Endometrium (tissue), 2 donors: ENCODE data around the gene MAP3K12.
A peak's percentile ranks its signal among the peaks of the same experiment; 100 is the strongest.
"Not testable (repeated sequence)": the region's sequence is repeated elsewhere in the genome, so short reads cannot be mapped to it uniquely, and the experiment has no call there.

ENCODE experiments used
- FAIRE-seq: peaks from 2 replicates; lab custom pipeline; 2012; peaks lifted over from hg19 to GRCh38; lab: Jason Lieb, UNC
- donor health status: control.
- donor health status: control.

Gene MAP3K12

DNA sequence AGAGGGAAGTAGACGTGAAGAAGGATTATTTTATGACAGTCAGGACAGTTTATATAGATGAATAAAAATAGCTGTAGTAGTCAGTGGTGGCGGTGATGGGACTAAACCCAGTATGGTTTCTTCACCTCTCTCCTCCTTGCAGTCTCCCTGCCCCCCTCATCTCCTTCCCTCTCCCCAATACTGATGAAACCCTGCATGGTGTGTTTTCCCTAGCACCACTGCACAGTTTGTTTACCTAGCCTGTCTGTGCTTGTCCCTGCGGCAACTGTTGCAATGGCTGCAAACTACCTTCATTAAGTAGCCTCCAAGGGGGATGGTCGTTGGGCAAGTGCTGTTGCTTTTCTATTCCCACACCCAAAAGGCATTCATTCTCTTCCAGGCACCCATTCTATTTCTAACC, 32.6 kb downstream of the MAP3K12 start:
- no peak for FAIRE-seq

DNA sequence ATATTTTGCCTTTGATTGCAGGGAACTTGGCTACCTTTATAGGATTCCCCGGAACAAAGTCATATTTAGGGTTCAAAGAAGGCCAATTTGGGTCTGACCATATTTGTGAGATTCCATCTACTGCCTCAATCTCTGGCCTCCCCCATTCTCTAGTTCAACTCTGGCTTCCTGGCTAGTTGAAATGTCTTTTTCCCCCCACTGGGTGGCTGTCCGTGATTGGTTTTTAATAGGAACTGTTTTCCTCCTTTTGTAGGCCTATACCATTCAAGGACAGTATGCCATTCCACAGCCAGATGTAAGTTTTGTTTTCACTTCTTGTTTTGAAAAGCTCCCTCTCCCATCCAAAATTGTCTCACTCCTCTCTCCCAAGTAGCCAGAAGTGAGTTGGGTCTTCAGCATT, 33.6 kb downstream of the MAP3K12 start:
- no peak for FAIRE-seq

DNA sequence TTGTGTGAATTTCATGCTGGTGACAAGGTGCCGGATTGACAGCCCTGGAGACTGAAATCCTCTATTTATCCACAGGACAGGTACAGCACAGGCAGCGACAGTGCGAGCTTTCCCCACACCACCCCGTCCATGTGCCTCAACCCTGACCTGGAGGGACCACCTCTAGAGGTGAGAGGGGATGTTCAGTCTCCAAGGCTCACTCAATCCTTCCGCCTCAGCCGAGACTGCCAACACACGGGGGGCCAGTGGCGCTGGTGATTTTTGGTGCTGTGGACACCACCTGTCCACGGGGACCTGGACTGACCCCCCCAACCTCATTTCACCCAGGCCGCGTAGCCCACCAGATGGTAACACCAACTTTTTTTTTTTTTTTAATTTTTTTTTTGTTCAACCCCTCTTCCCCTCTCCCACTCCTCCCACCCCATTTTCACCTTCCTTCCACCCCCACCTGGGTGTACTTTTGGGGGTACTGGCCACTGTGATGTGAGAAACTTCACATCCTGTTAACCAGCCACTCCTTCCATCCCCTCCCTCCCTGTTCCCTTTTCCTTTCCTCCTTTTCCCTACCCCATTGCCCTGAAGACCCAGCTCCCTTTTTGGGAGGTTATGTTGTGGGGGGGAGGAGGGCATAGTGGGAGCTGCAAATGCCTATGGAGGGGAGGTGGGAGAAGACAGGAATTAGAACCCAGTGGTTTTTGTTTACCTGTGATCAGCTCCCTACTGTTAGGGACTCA, 34.4 kb downstream of the MAP3K12 start:
- FAIRE-seq, result no peak

DNA sequence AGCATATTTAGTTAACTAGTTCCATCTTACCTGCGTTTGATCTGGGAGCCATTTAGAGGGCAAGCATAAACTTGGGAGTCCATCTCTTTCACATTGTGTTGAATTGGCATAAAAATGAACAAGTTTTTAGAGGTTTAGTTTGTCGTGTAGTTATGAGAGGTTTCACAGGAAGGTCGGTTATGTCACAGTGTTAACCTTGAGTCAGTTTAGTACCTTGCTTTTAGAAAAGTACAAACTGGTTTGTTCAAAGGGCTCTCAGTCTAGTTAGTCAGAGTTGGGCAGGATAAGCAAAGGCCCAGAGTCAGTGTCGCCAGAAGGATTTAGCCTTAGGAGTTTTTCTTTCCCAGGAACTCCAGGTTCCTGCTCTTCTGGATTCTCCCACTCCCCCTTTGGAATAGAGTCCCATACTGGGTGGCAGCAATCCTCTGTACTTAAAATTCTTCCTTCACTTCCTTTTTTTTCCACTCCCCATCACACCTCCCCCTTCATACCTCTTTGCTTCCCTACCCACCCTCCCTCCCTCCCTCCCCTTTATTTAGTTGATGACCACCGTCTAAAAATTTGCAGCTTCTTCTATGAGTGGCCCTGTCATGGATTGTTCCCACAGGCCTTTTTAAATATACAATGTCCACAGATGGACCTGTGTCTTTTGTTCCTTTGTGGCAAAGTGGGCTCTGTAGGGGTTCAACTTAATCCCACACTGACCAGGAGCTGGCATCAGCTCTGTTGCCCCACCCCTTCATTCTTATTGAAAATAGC, 35.3 kb downstream of the MAP3K12 start:
- FAIRE-seq, result no peak

DNA sequence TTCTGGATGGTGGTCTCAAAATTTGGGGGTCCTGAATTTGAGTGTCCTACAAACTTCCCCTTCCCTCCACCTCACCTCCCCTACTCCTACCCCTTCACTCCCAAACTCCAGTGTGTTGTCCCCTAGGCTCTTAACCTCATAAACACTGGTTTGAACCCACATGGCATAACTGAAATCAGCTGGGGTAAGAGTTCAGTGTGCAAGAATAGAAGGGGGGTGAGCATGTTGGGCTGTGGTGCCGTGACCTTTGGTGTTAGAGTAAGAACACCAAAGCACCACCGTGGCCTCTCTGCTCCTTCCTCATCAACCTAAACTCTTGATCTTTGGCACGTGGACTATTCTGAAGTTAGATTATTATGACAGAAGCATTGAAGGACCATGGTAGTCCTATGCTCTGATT, 36.3 kb downstream of the MAP3K12 start:
- FAIRE-seq, result no peak

DNA sequence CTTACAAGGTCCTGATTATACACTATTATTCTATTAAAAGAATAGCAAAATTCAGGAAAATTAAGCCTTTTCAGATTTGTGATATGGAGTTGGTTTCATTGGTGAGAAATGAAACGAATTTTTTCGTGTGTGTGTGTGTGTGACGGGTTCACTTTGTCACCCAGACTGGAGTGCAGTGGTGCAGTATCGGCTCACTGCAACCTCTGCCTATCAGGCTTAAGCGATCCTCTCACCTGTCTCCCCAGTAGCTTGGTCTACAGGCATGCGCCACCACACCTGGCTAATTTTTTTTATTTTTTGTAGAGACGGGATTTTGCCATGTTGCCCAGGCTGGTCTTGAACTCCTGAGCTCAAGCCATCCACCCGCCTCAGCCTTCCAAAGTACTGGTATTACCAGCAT, 37.7 kb downstream of the MAP3K12 start:
- no peak for FAIRE-seq

DNA sequence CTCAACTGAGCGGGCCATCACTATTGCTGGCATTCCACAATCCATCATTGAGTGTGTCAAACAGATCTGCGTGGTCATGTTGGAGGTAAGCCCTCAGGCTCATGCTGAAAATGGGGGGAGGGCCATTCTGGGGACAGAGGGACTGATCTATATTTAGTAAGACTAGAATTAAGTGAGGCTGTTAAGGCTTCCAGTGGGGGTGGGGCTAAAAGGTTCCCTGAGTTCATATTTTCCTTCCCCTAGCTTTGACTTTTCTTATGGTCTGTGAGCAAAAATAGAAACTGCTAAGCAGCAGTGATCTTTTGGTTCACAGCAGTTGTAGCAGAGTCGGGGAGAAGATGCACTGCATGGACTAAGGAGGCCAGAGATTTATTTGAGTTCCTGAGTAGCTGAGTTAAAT, 38.2 kb downstream of the MAP3K12 start:
- no peak for FAIRE-seq

DNA sequence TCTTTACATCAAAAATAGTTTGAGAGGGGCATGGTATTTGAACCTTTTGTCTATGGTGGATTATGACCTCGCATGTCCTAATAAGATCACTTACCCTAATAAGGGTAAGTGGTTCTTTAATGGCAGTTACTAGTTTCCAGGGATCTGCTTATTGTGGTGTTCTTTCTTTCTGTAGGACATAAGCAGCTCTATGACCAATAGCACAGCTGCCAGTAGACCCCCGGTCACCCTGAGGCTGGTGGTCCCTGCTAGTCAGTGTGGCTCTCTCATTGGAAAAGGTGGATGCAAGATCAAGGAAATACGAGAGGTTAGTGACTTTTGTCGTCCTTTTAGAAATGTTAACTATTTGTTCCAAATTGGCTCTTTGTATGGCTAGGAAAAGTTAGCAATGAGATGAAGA, 40.2 kb downstream of the MAP3K12 start:
- no peak for FAIRE-seq

DNA sequence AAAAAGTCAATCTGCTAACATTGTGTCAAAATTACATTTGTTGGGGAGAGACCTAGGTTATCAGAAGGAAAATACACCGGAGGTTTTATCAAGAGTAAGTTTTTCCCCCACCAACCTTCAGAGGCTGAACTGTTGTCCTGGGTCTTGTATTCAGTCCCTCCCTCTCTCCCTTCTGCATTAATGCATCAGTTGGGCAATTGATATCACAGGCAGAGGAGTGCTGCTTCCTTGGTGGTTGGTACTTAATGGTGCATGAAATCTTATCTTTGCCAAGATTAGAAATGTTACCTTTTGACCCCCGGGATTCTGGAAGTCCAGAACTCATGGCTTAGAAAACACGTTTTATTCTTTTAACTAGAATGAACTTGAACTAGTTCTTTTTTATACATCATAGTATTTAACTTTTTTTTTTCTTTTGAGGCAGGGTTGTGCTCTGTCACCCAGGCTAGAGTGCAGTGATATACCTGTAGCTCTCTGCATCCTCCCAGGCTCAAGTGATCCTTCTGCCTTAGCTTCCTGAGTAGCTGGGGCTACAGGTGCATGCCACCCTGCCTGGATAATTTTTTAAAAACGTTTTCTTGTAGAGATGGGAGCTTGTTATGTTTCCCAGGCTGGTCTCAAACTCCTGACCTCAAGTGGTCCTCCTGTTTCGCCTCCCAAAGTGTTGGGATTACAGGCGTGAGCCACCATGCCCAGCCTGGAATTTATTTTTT, 42.4 kb downstream of the MAP3K12 start:
- FAIRE-seq, result no peak

DNA sequence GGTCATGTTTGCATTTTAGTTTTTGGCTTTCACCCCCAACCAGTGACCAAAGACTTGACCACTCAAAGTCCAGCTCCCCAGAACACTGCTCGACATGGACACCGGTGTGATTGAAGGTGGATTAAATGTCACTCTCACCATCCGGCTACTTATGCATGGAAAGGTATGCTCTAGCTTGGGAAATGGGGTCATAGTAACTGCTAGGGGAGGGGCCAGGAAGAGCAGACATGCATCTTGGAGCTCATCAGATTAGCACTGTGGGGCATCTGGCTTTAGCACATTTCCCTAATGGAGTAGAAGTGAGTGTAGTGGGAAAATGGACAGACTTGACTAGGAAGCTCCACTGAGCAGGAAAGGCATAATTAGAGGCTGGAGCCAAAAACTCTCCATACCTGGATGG, 44.6 kb downstream of the MAP3K12 start:
- no peak for FAIRE-seq

DNA sequence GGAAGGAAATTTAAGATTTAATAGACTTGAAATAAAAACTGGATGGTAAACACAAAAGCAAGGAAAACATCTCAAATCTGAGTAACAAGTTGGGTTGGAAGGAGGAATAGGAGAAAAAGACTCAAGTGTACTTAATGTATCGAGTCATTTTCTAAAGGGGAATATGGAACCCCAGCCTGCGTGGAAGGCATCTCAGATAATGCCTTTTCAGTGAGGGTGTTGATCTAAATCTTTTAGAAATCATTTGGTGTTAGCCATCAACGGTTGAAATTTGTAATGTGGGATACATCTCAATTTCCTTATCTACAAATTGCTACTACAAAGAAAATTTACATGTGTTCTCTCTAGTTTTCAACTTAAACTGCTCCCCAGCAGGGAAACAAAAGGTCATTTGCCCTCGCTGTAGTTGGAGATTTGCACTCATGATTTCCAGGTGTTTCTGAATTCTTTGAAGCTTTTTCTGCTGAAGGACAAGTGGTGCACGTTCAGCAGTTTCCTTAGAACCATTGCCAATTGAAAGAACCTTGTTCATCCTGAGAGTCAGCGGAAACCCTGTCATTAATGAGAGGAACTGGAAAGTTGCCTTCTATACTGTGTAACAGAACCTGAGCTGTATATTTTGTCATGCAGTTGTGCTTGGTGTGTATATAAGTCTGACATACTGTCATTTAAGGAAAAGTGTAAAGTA, 45.2 kb downstream of the MAP3K12 start:
- no peak for FAIRE-seq

DNA sequence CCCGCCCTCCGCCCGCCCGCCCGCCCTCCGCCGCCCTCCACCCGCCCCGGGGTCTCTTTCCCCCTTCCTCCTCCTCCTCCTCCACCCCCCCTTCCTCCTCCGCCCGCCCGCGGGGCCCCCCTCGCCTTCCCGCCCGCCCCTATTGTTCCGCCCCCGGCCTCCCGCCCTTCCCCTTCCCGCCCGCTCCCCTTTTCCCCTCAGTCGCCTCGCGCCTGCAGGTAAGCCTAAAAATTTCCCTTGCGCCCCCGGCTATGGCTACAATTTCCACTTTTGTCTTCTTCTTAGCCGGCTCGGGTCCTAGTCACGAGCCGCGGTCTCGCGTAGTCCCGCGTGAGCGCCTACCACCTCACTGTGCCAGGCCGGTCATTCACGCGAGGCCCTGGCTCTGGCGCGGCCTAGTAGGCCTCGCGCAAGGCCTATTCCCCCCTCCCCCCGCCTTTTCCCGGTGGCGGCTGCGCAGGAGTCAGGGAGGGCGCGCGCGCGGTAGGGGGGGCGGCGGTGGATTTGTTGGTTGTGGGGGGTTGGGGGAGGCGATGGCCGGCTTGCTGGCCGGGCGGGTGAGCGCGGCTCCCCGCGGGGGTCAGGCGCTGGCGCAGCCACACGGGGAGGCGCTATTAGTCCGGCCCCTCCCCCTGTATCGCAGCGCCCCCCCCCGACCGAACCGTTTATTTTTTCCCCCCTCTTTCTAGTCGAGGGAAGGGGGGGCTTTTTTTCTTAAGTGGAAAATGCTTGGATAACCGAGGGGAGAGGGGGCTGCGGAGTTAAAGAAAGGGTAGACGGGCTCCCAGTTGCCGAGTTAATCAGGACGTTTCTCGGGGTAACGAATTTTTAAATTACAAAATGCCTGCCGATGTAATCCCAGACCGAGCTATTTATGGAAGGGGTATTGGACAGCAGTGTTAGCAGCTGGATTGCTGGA, 46.8 kb downstream of the MAP3K12 start:
- FAIRE-seq, result no peak

DNA sequence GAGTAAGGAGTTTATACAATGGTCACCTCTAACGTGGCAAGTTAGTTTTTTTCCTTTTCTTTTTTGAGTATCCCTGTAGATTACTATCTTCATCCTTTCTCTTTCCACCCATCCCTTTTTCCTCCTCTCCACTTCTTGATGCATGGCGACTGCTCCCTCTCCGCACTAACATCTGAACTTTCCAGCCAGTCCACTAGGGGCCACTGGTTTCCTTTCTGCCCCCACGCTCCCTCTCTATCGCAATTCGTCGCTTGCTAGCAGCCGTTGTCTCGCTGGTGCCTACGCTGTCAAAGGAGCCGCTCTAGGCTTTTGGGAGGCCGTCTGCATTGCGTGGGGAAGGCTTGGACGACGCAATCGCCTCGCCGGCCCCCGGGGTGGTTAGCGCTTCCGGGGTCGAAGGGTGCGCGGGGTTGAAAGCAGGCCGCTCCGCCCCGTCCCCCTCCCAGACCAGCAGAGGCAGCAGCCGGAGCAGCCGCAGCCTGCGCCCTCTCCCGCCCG, 47.5 kb downstream of the MAP3K12 start, which contains the start of gene PCBP2:
Gene PCBP2 (plus strand): TSS at position 442 of the 498 bp plus-strand sequence. CDS start 2,699 bp downstream, outside the sequence.
- peak; percentile 91 for FAIRE-seq

DNA sequence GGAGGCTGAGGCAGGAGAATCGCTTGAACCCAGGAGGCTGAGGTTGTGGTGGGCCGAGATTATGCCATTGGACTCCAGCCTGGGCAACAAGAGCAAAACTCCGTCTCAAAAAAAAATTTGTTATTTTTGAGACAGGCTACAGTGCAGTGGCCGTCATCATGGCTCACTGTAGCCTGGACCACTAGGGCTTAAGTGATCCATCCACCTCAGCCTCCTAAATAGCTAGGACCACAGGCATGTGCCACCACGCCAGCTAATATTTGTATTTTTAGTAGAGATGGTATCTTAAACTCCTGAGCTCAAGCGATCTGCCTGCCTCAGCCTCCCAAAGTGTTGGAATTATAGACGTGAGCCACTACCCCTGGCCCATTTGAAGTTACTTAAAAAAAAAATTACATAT, 48.3 kb downstream of the MAP3K12 start:
- FAIRE-seq, result no peak

DNA sequence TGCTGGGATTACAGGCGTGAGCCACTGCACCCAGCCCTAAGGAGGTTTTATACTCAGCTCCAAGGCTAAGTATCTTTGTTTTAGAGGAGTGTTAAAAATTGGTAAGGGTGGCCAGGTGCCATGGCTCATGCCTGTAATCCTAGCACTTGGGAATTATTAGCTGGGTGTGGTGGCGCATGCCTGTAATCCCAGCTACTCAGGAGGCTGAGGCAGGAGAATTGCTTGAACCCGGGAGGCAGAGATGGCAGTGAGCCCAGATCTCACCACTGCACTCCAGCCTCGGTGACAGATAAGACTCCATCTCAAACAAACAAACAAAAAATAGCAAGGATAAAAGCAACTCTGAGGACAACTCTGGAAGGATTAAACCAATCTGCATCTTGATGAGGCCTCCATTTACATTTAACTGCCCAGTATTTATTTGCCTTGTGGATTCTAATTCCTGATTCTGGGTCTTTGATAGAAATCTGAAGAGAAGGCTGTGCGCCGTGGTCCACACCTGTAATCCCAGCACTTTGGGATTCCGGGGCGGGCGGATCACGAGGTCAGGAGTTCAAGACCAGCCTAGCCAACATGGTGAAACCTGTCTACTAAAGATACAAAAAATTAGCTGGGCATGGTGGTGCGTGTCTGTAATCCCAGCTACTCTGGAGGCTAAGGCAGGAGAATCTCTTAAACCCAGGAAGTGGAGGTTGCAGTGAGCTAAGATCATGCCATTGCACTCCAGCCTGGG, 54.5 kb downstream of the MAP3K12 start:
- not testable (repeated sequence) for FAIRE-seq

DNA sequence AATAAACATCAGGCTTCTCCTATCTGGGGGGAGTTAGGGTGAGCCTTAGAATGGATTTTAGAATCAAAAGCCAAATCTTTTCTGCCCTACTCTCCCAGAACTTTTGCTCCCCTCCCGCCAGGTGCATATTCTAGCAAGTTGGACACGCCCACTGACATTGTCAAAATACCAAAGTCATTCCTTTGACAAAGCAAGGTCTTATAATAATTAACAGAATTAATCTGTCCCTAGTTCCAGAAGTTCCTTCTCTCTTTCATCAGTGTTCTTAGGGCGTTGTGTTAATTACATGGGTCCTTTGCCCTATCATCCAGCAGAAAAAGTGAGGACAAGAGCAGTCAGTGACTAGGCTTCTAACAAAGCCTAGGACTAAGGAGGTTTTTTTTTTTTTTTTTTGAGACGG, 55.3 kb downstream of the MAP3K12 start:
- FAIRE-seq, result no peak

DNA sequence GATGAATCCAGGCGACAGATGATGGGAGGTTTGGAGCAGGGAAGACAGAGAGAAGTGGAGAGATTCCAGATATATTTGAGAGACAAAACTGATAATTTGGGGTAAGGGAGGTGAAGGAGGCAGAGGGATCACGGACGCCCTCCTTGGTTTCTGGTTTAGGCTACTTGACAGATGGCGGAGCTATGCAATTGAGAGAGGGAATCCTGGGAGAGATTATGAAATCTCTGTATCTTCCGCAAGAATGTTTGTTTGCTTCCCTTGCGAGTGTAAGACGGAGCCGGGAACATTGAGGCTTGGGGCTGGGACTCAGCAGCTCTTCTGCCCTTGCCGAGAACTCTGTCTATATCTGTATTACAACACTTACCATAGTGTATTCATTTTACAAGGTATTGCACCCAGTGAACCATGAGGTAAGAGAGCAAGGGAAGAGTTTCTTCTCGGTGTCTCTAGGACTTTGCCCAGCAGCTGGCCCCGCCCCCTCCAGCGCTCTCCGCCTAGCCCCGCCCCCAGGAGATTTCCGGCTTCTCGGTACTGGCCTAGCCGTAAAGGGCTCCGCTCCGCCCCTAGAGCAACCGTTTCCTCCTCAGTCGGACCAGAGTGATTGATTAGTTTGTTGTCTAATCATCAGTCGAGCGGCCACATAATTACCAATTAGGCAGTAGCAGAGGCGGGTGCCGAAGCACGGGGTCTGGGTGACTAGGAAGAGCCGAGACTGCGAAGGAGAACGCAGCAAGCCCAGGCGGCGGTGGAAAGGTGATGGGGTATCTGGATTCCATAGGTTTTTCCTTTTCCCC, 58.0 kb downstream of the MAP3K12 start, which contains the start of gene PRR13:
Gene PRR13 (plus strand): TSS at position 695 of the 794 bp plus-strand sequence. CDS start 981 bp downstream, outside the sequence.
- FAIRE-seq, result peak; percentile 62

DNA sequence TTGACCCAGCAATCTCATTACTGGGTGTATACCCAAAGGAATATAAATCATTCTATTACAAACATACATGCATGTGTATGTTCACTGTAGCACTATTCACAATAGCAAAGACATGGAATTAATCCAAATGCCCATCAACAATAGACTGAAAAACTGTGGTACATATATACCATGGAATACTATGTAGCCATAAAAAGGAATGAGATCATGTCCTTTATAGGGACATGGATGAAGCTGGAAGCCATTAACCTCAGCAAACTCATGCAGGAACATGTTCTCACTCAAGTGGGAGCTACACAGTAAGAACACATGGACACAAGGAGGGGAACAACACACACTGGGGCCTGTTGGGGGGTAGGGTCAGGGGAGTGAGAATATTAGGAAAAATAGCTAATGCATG, 59.7 kb downstream of the MAP3K12 start:
- FAIRE-seq, result not testable (repeated sequence)

DNA sequence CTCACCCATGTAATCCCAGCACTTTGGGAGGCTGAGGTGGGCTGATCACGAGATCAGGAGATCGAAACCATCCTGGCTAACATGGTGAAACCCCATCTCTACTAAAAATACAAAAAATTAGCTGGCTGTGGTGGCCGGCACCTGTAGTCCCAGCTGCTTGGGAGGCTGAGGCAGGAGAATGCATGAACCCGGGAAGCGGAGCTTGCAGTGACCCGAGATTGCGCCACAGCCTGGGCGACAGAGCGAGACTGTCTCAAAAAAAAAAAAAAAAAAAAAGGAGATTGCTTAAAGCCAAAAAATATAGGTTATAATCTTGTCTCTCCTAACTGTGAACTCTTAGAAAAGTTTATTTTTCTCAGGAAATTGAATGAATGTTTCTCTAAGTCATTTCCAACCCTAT, 63.9 kb downstream of the MAP3K12 start:
- FAIRE-seq, result not testable (repeated sequence)
